SK-N-SH treated with all-trans-retinoic acid at 6 μM for 48 hours (cell line): ENCODE measurements around the gene DIPK1A.

Source experiments
- BACH2 ChIP-seq: fragments of 250-450 bp; sonication (Bioruptor Pico); IDR thresholded peaks from 2 replicates; pipeline ENCODE4 v1.9.0; 2021; ENCODE audit warnings: mild to moderate bottlenecking, borderline replicate concordance
- GLIS3 ChIP-seq: fragments of 250-450 bp; sonication (Bioruptor Pico); IDR thresholded peaks from 2 replicates; pipeline ENCODE4 v1.5.0; 2020; ENCODE audit warnings: mild to moderate bottlenecking, moderate library complexity
- PPARA ChIP-seq: fragments of 250-450 bp; sonication (Bioruptor Pico); IDR thresholded peaks from 2 replicates; pipeline ENCODE4 v1.5.0; 2020; ENCODE audit warnings: mild to moderate bottlenecking, borderline replicate concordance
- RARB ChIP-seq: fragments of 250-450 bp; sonication (Bioruptor Pico); IDR thresholded peaks from 2 replicates; pipeline ENCODE4 v1.8.0; 2021; ENCODE audit warnings: mild to moderate bottlenecking, moderate library complexity
- TOX ChIP-seq: fragments of 250-450 bp; sonication (Bioruptor Pico); IDR thresholded peaks from 2 replicates; pipeline ENCODE4 v1.8.0; 2021; ENCODE audit warnings: mild to moderate bottlenecking, moderate library complexity, borderline replicate concordance
- ZFP3 ChIP-seq: fragments of 250-450 bp; sonication (Bioruptor Pico); IDR thresholded peaks from 2 replicates; pipeline ENCODE4 v1.5.0; 2020; ENCODE audit warnings: mild to moderate bottlenecking, moderate library complexity
- ZFP30 ChIP-seq: fragments of 450-650 bp; formaldehyde crosslinking; IDR thresholded peaks from 2 replicates; pipeline ENCODE4 v1.5.0; 2022; ENCODE audit warnings: mild to moderate bottlenecking, moderate library complexity
- ZNF70 ChIP-seq: fragments of 450-650 bp; formaldehyde crosslinking; IDR thresholded peaks from 2 replicates; pipeline ENCODE4 v1.5.0; 2020; ENCODE audit warnings: mild to moderate bottlenecking, moderate library complexity
- ZNF8 ChIP-seq: fragments of 450-650 bp; formaldehyde crosslinking; IDR thresholded peaks from 2 replicates; pipeline ENCODE4 v1.5.0; 2020; ENCODE audit warnings: mild to moderate bottlenecking, moderate library complexity
- TF ChIP-seq, protein P1 (sequence below): fragments of 250-450 bp; sonication (Bioruptor Pico); IDR thresholded peaks from 2 replicates; pipeline ENCODE4 v1.8.0; 2020; ENCODE audit warnings: mild to moderate bottlenecking, moderate library complexity, borderline replicate concordance
- TF ChIP-seq, protein P2 (sequence below): fragments of 250-450 bp; sonication (Bioruptor Pico); IDR thresholded peaks from 2 replicates; pipeline ENCODE4 v1.5.0; 2020; ENCODE audit warnings: mild to moderate bottlenecking, moderate library complexity

DNA sequence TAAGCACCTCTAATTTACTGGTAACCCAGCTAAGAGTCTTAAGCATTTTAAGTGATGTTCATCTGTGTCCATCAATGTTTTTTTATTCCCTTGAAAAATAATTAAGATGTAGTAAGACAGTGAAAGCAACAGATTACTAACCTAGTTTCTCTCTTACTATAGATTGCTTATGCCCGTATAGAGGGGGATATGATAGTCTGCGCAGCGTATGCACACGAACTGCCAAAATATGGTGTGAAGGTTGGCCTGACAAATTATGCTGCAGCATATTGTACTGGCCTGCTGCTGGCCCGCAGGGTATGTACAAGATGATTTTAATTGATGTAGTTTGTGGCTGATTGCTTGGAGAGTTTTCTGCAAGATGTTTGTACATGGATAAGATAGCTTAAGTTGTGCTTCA, 126.6 kb downstream of the DIPK1A start:
- TF ChIP-seq, protein P1, sequence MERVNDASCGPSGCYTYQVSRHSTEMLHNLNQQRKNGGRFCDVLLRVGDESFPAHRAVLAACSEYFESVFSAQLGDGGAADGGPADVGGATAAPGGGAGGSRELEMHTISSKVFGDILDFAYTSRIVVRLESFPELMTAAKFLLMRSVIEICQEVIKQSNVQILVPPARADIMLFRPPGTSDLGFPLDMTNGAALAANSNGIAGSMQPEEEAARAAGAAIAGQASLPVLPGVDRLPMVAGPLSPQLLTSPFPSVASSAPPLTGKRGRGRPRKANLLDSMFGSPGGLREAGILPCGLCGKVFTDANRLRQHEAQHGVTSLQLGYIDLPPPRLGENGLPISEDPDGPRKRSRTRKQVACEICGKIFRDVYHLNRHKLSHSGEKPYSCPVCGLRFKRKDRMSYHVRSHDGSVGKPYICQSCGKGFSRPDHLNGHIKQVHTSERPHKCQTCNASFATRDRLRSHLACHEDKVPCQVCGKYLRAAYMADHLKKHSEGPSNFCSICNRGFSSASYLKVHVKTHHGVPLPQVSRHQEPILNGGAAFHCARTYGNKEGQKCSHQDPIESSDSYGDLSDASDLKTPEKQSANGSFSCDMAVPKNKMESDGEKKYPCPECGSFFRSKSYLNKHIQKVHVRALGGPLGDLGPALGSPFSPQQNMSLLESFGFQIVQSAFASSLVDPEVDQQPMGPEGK (CRISPR knock-in tag), result no peak
- TF ChIP-seq BACH2 (CRISPR knock-in tag) (no peak), TOX (CRISPR knock-in tag) (no peak), GLIS3 (CRISPR knock-in tag) (no peak), RARB (no peak), ZFP3 (no peak), ZFP30 (no peak), PPARA (CRISPR knock-in tag) (no peak), ZNF70 (no peak), ZNF8 (CRISPR knock-in tag) (no peak)
- TF ChIP-seq, protein P2, sequence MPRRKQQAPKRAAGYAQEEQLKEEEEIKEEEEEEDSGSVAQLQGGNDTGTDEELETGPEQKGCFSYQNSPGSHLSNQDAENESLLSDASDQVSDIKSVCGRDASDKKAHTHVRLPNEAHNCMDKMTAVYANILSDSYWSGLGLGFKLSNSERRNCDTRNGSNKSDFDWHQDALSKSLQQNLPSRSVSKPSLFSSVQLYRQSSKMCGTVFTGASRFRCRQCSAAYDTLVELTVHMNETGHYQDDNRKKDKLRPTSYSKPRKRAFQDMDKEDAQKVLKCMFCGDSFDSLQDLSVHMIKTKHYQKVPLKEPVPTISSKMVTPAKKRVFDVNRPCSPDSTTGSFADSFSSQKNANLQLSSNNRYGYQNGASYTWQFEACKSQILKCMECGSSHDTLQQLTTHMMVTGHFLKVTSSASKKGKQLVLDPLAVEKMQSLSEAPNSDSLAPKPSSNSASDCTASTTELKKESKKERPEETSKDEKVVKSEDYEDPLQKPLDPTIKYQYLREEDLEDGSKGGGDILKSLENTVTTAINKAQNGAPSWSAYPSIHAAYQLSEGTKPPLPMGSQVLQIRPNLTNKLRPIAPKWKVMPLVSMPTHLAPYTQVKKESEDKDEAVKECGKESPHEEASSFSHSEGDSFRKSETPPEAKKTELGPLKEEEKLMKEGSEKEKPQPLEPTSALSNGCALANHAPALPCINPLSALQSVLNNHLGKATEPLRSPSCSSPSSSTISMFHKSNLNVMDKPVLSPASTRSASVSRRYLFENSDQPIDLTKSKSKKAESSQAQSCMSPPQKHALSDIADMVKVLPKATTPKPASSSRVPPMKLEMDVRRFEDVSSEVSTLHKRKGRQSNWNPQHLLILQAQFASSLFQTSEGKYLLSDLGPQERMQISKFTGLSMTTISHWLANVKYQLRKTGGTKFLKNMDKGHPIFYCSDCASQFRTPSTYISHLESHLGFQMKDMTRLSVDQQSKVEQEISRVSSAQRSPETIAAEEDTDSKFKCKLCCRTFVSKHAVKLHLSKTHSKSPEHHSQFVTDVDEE (CRISPR knock-in tag), result no peak
